ENCODE measurements around the gene PCDH9. TPM values are rescaled to one million over a fixed set of nuclear protein-coding genes. Genes with fewer than 3 reads are reported as not detected.

The PCDH9 gene
- total RNA-seq, 2 donors from 2014 or later = 0.95 to 1.8 TPM

DNA sequence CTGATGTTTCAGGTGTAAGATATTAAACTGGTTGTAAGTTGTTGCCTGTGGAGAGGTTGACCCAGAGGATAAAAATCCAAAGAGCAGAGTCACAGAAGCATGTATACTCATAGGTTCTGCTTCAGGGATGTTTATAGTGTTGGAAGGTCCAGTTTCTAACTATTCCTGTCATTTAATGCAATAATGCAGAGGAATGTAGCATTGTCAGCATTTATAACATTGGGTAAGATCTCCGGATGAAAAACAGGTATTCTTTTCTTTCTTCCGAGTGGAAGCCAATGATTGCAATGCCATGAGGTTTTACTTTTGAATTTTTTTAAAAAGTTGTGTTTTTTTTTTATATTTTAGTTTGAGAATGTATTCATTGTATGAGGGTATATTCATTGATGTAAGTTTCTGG lies 771.0 kb downstream of the PCDH9 start:
- TF ChIP-seq, protein P1, sequence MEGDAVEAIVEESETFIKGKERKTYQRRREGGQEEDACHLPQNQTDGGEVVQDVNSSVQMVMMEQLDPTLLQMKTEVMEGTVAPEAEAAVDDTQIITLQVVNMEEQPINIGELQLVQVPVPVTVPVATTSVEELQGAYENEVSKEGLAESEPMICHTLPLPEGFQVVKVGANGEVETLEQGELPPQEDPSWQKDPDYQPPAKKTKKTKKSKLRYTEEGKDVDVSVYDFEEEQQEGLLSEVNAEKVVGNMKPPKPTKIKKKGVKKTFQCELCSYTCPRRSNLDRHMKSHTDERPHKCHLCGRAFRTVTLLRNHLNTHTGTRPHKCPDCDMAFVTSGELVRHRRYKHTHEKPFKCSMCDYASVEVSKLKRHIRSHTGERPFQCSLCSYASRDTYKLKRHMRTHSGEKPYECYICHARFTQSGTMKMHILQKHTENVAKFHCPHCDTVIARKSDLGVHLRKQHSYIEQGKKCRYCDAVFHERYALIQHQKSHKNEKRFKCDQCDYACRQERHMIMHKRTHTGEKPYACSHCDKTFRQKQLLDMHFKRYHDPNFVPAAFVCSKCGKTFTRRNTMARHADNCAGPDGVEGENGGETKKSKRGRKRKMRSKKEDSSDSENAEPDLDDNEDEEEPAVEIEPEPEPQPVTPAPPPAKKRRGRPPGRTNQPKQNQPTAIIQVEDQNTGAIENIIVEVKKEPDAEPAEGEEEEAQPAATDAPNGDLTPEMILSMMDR (conservative IDR thresholded peaks at IDR 0.05) = no peak

GRCh38 chr13:66446413-66446812 lies 783.7 kb downstream of the PCDH9 start:
- Mint-ChIP-seq H3K4me1 (no peaks in the 10 kb centered on the region), H3K27ac (no peak overlapping the region)

More for the DNA sequence above, 771.0 kb downstream of the PCDH9 start:
- Mint-ChIP-seq H3K27ac (no peak overlapping the region), H3K36me3 (ENCODE audit: low read depth) (no peaks in the 10 kb centered on the region), H3K27me3 (ENCODE audit: insufficient read depth) (no peaks in the 10 kb centered on the region), H3K9me3 (no peaks in the 10 kb centered on the region), H3K4me1 (no peaks in the 10 kb centered on the region), H3K4me3 (no peak overlapping the region)
- H3K27me3 ChIP-seq (ENCODE audit: control insufficient read depth, insufficient read depth, low read length, poor library complexity, severe bottlenecking) = no peaks in the 10 kb centered on the region
- 84 to 100% methylated on average over 2 of the region's 2 CpGs for WGBS, 2 experiments (ENCODE audit: insufficient coverage in 1 of 2, insufficient read length in 1 of 2)
- H3K9ac ChIP-seq (ENCODE audit: extremely low read depth, low read length, poor library complexity, severe bottlenecking) = no peak overlapping the region
- no peak for DNase-seq
- no peak overlapping the region for H3K27ac ChIP-seq (ENCODE audit: low read depth, low read length)
- no peaks in the 10 kb centered on the region for H3K9me3 ChIP-seq (ENCODE audit: control insufficient read depth, low read length)
- no peaks in the 10 kb centered on the region for H3K36me3 ChIP-seq (ENCODE audit: control insufficient read depth, insufficient read depth, low read length)
- H3K4me1 ChIP-seq (ENCODE audit: control insufficient read depth, insufficient read depth, low read length) = no peaks in the 10 kb centered on the region
- no peak overlapping the region for H3K4me3 ChIP-seq (ENCODE audit: low read length)

GRCh38 chr13:66443926-66444325 lies 786.2 kb downstream of the PCDH9 start:
- no peak overlapping the region for H3K4me3 Mint-ChIP-seq
- H3K9me3 ChIP-seq (ENCODE audit: control insufficient read depth, low read length) = no peaks in the 10 kb centered on the region
- no peak for DNase-seq
- H3K4me1 ChIP-seq (ENCODE audit: control insufficient read depth, insufficient read depth, low read length) = no peaks in the 10 kb centered on the region
- no peaks in the 10 kb centered on the region for H3K4me1 Mint-ChIP-seq
- 68% methylated on average over 1 of the region's 1 CpG; no CpG with 5 or more reads in 1 of the 2 experiments for WGBS, 2 experiments (ENCODE audit: insufficient coverage in 1 of 2, insufficient read length in 1 of 2)
- no peaks in the 10 kb centered on the region for H3K36me3 Mint-ChIP-seq (ENCODE audit: low read depth)
- H3K9ac ChIP-seq (ENCODE audit: extremely low read depth, low read length, poor library complexity, severe bottlenecking) = no peak overlapping the region
- H3K4me3 ChIP-seq (ENCODE audit: low read length) = no peak overlapping the region
- H3K27ac ChIP-seq (ENCODE audit: low read depth, low read length) = no peak overlapping the region
- no peaks in the 10 kb centered on the region for H3K27me3 ChIP-seq (ENCODE audit: control insufficient read depth, insufficient read depth, low read length, poor library complexity, severe bottlenecking)
- no peaks in the 10 kb centered on the region for H3K9me3 Mint-ChIP-seq
- H3K27ac Mint-ChIP-seq = no peak overlapping the region
- no peaks in the 10 kb centered on the region for H3K36me3 ChIP-seq (ENCODE audit: control insufficient read depth, insufficient read depth, low read length)
- TF ChIP-seq, protein P1 (conservative IDR thresholded peaks at IDR 0.05) = no peak
- H3K27me3 Mint-ChIP-seq (ENCODE audit: insufficient read depth) = no peaks in the 10 kb centered on the region

More at GRCh38 chr13:66446413-66446812, 783.7 kb downstream of the PCDH9 start:
- Histone ChIP-seq H3K4me3 (ENCODE audit: low read length) (no peak overlapping the region), H3K4me1 (ENCODE audit: control insufficient read depth, insufficient read depth, low read length) (no peaks in the 10 kb centered on the region), H3K27ac (ENCODE audit: low read depth, low read length) (no peak overlapping the region), H3K9me3 (ENCODE audit: control insufficient read depth, low read length) (no peaks in the 10 kb centered on the region), H3K27me3 (ENCODE audit: control insufficient read depth, insufficient read depth, low read length, poor library complexity, severe bottlenecking) (no peaks in the 10 kb centered on the region), H3K9ac (ENCODE audit: extremely low read depth, low read length, poor library complexity, severe bottlenecking) (no peak overlapping the region), H3K36me3 (ENCODE audit: control insufficient read depth, insufficient read depth, low read length) (no peaks in the 10 kb centered on the region)
- H3K9me3 Mint-ChIP-seq = no peaks in the 10 kb centered on the region
- no peak overlapping the region for H3K4me3 Mint-ChIP-seq
- WGBS, 2 experiments (ENCODE audit: insufficient coverage in 1 of 2, insufficient read length in 1 of 2) = 80 to 100% methylated on average over 2 to 4 of the region's 4 CpGs
- TF ChIP-seq, protein P1 (conservative IDR thresholded peaks at IDR 0.05) = no peak
- no peaks in the 10 kb centered on the region for H3K27me3 Mint-ChIP-seq (ENCODE audit: insufficient read depth)
- no peaks in the 10 kb centered on the region for H3K36me3 Mint-ChIP-seq (ENCODE audit: low read depth)
- no peak for DNase-seq
